A549 (cell line): ENCODE measurements around the gene FAM177B. TPM values are rescaled to one million over a fixed set of nuclear protein-coding genes. Genes with fewer than 3 reads are reported as not detected.

Experiments
- ATAC-seq, 2 experiments: fragments of 200-7000 bp in 1 of 2; fragments of >200 bp in 1 of 2; cut with Nextera tagmentation in 1 of 2; cut with Tn5 transposase in 1 of 2; 3 replicates each; pipeline versions ENCODE4 v1.8.0 to v1.9.1; 2018 to 2020; ENCODE audit warnings: mild to moderate bottlenecking in 1 of 2, moderate library complexity in 1 of 2
- CTCF ChIA-PET: fragments of 300-600 bp; sonication (Branson Sonifier 250); formaldehyde crosslinking; extraction: SDS; loops from one replicate; lab custom pipeline; 2021; ENCODE audit warnings: antibody characterized with exemption, inconsistent platforms; lab: Yijun Ruan, JAX
- POLR2A ChIA-PET: fragments of 350-600 bp; formaldehyde crosslinking; extraction: SDS; loops from one replicate; lab custom pipeline; 2021; ENCODE audit warnings: antibody characterized with exemption, inconsistent platforms; lab: Yijun Ruan, JAX
- DNase-seq, 2 experiments: peaks; one replicate each; pipeline versions ENCODE4 v3.0.0 to v3.0.0-alpha.2; 2011 to 2016; ENCODE audit warnings: low read depth in 1 of 2, low spot score in 1 of 2
- FAIRE-seq: peaks from 2 replicates; lab custom pipeline; 2011; peaks lifted over from hg19 to GRCh38; lab: Jason Lieb, UNC
- H3K27ac ChIP-seq, 2 experiments: fragments of >200 bp; sonication (Bioruptor Twin); formaldehyde crosslinking; 3 replicates each; pipeline ENCODE4 v1.5.1; 2016 to 2017
- H3K4me1 ChIP-seq: fragments of >200 bp; sonication (Bioruptor Twin); formaldehyde crosslinking; 3 replicates; pipeline ENCODE4 v1.6.1; 2016
- H3K4me2 ChIP-seq: fragments of >200 bp; sonication (Bioruptor Twin); formaldehyde crosslinking; 3 replicates; pipeline ENCODE4 v1.6.1; 2016
- H3K4me3 ChIP-seq: fragments of >200 bp; sonication (Bioruptor Twin); formaldehyde crosslinking; 3 replicates; pipeline ENCODE4 v1.5.1; 2016
- H3K9me3 ChIP-seq: fragments of >200 bp; sonication (Bioruptor Twin); formaldehyde crosslinking; 3 replicates; pipeline ENCODE4 v1.6.1; 2016
- BCL3 ChIP-seq: fragments of >200 bp; sonication (Bioruptor Twin); formaldehyde crosslinking; IDR thresholded peaks from 3 replicates; pipeline ENCODE4 v1.6.1; 2016
- CBX8 ChIP-seq: fragments of 200-600 bp; sonication (generic); IDR thresholded peaks from 2 replicates; pipeline ENCODE4 v1.6.1; 2016
- CHD2 ChIP-seq: fragments of 150-350 bp; IDR thresholded peaks from 2 replicates; pipeline ENCODE4 v1.6.1; 2014; ENCODE audit warnings: low read length; ENCODE audit not compliant: partially characterized antibody
- EHMT2 ChIP-seq: fragments of 200-600 bp; sonication (generic); IDR thresholded peaks from 2 replicates; pipeline ENCODE4 v1.6.1; 2016; ENCODE audit warnings: antibody characterized with exemption, low read depth, mild to moderate bottlenecking, moderate library complexity
- ESRRA ChIP-seq: fragments of 150-350 bp; IDR thresholded peaks from 2 replicates; pipeline ENCODE4 v1.6.1; 2014; ENCODE audit warnings: mild to moderate bottlenecking, low read length, borderline replicate concordance
- FOSB ChIP-seq: fragments of 250-450 bp; sonication (Bioruptor Pico); IDR thresholded peaks from 2 replicates; pipeline ENCODE4 v1.5.0; 2020; ENCODE audit warnings: mild to moderate bottlenecking, moderate library complexity
- GATA3 ChIP-seq: IDR thresholded peaks from 2 replicates; pipeline ENCODE4 v1.6.1; 2012; ENCODE audit warnings: borderline replicate concordance
- HDAC2 ChIP-seq: fragments of 200-600 bp; sonication (generic); IDR thresholded peaks from 2 replicates; pipeline ENCODE4 v1.6.1; 2016
- JUN ChIP-seq, 2 experiments: fragments of >200 bp; sonication (Bioruptor Twin); formaldehyde crosslinking; IDR thresholded peaks; 2 replicates in 1 of 2; 3 replicates in 1 of 2; pipeline ENCODE4 v1.6.1; 2016 to 2017
- JUNB ChIP-seq: fragments of >200 bp; sonication (Bioruptor Twin); formaldehyde crosslinking; IDR thresholded peaks from 2 replicates; pipeline ENCODE4 v1.6.1; 2016
- KDM5A ChIP-seq: fragments of 200-600 bp; sonication (generic); IDR thresholded peaks from 2 replicates; pipeline ENCODE4 v1.6.1; 2016; ENCODE audit warnings: antibody characterized with exemption, mild to moderate bottlenecking
- POLR2A ChIP-seq: IDR thresholded peaks from 2 replicates; pipeline ENCODE4 v1.6.1; 2012; ENCODE audit warnings: mild to moderate bottlenecking, low read length
- POLR2AphosphoS2 ChIP-seq: conservative IDR thresholded peaks from 2 replicates; pipeline ENCODE4 v1.6.1; 2012; ENCODE audit warnings: low read length, improper control_type of control experiment, inconsistent platforms
- SMC3 ChIP-seq: fragments of >200 bp; sonication (Bioruptor Twin); formaldehyde crosslinking; IDR thresholded peaks from 3 replicates; pipeline ENCODE4 v1.6.1; 2018; ENCODE audit warnings: inconsistent platforms
- ZC3H11A ChIP-seq: fragments of 450-650 bp; IDR thresholded peaks from 2 replicates; pipeline ENCODE4 v1.6.1; 2014; ENCODE audit warnings: antibody characterized with exemption, mild to moderate bottlenecking
- WGBS: methylation state at CpG from one replicate; pipeline ENCODE4 v1.1.6; 2017; ENCODE audit errors: missing lambda C conversion rate; 5-methylcytosine and 5-hydroxymethylcytosine counted together
- polyA plus RNA-seq, 4 experiments: library from polyadenylated mRNA; depleted of rRNA in 3 of 4; stranded (reverse); fragments of >200 nt; fragmentation: RNase III in 1 of 4; extraction: RNeasy Plus Mini Kit Qiagen cat#74134 plus additional on column Dnase treatment in 1 of 4; gene quantifications; 2 replicates in 3 of 4; 3 replicates in 1 of 4; pipeline ENCODE4 v1.2.3, GENCODE V29; 2011 to 2017
- TF ChIP-seq, protein P1 (sequence below): fragments of 250-450 bp; sonication (Bioruptor Pico); IDR thresholded peaks from 2 replicates; pipeline ENCODE4 v1.5.0; 2020; ENCODE audit warnings: low read depth, mild to moderate bottlenecking, moderate library complexity
- TF ChIP-seq, protein P2 (sequence below): fragments of 200-600 bp; sonication (generic); IDR thresholded peaks from 2 replicates; pipeline ENCODE4 v1.6.1; 2016; ENCODE audit warnings: antibody characterized with exemption, mild to moderate bottlenecking, moderate library complexity
- TF ChIP-seq, protein P3 (sequence below): fragments of 150-350 bp; IDR thresholded peaks from 2 replicates; pipeline ENCODE4 v1.6.1; 2014; ENCODE audit warnings: low read depth, mild to moderate bottlenecking, low read length
- TF ChIP-seq, protein P4 (sequence below): fragments of 250-450 bp; sonication (Bioruptor Pico); IDR thresholded peaks from 2 replicates; pipeline ENCODE4 v1.5.0; 2021; ENCODE audit warnings: mild to moderate bottlenecking, moderate library complexity, borderline replicate concordance
- TF ChIP-seq, protein P5 (sequence below): fragments of >200 bp; sonication (Bioruptor Twin); formaldehyde crosslinking; IDR thresholded peaks from 3 replicates; pipeline ENCODE4 v1.5.1; 2016

FAM177B gene
- polyA plus RNA-seq, 2 of the 4 experiments (the other 2 are of a cell fraction), result not detected

GRCh38 chr1:222767152-222767571 is 30.2 kb downstream of the FAM177B start:
- no peak overlapping the region for H3K4me2 ChIP-seq
- CTCF ChIA-PET, result interaction anchor here (0.8 to 1.0 kb wide), 2 partner anchors 9 to 13 kb away, joined by 3 read pairs; no protein-coding TSS in a partner anchor
- 42% methylated on average over 5 of the region's 5 CpGs for WGBS

More at GRCh38 chr1:222767152-222767571, 30.2 kb downstream of the FAM177B start:
- no peak for ATAC-seq
- POLR2A ChIA-PET, result no interaction called here
- DNase-seq, result no peak
- no peak for FAIRE-seq
- Histone ChIP-seq H3K27ac (no peak overlapping the region), H3K9me3 (peaks cover 20% of the 10 kb centered on the region), H3K4me1 (no peaks in the 10 kb centered on the region), H3K4me3 (no peak overlapping the region)
- TF ChIP-seq GATA3, result no peak
- TF ChIP-seq, protein P1, sequence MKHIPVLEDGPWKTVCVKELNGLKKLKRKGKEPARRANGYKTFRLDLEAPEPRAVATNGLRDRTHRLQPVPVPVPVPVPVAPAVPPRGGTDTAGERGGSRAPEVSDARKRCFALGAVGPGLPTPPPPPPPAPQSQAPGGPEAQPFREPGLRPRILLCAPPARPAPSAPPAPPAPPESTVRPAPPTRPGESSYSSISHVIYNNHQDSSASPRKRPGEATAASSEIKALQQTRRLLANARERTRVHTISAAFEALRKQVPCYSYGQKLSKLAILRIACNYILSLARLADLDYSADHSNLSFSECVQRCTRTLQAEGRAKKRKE, result no peak
- TF ChIP-seq FOSB (CRISPR knock-in tag), result no peak
- TF ChIP-seq, protein P2, sequence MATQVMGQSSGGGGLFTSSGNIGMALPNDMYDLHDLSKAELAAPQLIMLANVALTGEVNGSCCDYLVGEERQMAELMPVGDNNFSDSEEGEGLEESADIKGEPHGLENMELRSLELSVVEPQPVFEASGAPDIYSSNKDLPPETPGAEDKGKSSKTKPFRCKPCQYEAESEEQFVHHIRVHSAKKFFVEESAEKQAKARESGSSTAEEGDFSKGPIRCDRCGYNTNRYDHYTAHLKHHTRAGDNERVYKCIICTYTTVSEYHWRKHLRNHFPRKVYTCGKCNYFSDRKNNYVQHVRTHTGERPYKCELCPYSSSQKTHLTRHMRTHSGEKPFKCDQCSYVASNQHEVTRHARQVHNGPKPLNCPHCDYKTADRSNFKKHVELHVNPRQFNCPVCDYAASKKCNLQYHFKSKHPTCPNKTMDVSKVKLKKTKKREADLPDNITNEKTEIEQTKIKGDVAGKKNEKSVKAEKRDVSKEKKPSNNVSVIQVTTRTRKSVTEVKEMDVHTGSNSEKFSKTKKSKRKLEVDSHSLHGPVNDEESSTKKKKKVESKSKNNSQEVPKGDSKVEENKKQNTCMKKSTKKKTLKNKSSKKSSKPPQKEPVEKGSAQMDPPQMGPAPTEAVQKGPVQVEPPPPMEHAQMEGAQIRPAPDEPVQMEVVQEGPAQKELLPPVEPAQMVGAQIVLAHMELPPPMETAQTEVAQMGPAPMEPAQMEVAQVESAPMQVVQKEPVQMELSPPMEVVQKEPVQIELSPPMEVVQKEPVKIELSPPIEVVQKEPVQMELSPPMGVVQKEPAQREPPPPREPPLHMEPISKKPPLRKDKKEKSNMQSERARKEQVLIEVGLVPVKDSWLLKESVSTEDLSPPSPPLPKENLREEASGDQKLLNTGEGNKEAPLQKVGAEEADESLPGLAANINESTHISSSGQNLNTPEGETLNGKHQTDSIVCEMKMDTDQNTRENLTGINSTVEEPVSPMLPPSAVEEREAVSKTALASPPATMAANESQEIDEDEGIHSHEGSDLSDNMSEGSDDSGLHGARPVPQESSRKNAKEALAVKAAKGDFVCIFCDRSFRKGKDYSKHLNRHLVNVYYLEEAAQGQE, result no peak
- TF ChIP-seq KDM5A, result no peak
- TF ChIP-seq HDAC2, result no peak
- no peak for TF ChIP-seq EHMT2
- TF ChIP-seq, protein P3, sequence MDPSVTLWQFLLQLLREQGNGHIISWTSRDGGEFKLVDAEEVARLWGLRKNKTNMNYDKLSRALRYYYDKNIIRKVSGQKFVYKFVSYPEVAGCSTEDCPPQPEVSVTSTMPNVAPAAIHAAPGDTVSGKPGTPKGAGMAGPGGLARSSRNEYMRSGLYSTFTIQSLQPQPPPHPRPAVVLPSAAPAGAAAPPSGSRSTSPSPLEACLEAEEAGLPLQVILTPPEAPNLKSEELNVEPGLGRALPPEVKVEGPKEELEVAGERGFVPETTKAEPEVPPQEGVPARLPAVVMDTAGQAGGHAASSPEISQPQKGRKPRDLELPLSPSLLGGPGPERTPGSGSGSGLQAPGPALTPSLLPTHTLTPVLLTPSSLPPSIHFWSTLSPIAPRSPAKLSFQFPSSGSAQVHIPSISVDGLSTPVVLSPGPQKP, result no peak
- no peak for TF ChIP-seq CHD2
- TF ChIP-seq, protein P4, sequence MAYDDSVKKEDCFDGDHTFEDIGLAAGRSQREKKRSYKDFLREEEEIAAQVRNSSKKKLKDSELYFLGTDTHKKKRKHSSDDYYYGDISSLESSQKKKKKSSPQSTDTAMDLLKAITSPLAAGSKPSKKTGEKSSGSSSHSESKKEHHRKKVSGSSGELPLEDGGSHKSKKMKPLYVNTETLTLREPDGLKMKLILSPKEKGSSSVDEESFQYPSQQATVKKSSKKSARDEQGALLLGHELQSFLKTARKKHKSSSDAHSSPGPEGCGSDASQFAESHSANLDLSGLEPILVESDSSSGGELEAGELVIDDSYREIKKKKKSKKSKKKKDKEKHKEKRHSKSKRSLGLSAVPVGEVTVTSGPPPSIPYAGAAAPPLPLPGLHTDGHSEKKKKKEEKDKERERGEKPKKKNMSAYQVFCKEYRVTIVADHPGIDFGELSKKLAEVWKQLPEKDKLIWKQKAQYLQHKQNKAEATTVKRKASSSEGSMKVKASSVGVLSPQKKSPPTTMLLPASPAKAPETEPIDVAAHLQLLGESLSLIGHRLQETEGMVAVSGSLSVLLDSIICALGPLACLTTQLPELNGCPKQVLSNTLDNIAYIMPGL (CRISPR knock-in tag), result no peak
- no peak for TF ChIP-seq ZC3H11A
- TF ChIP-seq POLR2A, result no peak
- TF ChIP-seq JUN (IDR thresholded peaks at IDR 0.05), result no peak
- no peak for TF ChIP-seq POLR2AphosphoS2
- TF ChIP-seq, protein P5, sequence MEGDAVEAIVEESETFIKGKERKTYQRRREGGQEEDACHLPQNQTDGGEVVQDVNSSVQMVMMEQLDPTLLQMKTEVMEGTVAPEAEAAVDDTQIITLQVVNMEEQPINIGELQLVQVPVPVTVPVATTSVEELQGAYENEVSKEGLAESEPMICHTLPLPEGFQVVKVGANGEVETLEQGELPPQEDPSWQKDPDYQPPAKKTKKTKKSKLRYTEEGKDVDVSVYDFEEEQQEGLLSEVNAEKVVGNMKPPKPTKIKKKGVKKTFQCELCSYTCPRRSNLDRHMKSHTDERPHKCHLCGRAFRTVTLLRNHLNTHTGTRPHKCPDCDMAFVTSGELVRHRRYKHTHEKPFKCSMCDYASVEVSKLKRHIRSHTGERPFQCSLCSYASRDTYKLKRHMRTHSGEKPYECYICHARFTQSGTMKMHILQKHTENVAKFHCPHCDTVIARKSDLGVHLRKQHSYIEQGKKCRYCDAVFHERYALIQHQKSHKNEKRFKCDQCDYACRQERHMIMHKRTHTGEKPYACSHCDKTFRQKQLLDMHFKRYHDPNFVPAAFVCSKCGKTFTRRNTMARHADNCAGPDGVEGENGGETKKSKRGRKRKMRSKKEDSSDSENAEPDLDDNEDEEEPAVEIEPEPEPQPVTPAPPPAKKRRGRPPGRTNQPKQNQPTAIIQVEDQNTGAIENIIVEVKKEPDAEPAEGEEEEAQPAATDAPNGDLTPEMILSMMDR, result no peak
- TF ChIP-seq CBX8, result no peak
- no peak for TF ChIP-seq SMC3
- no peak for TF ChIP-seq ESRRA
- TF ChIP-seq BCL3, result no peak
- TF ChIP-seq JUNB, result no peak
